HS-27A (cell line): ENCODE data around the gene SMIM28.
"Not testable (repeated sequence)": the region's sequence is repeated elsewhere in the genome, so short reads cannot be mapped to it uniquely, and the experiment has no call there.

ENCODE experiments used
- DNase-seq: peaks from one replicate; pipeline ENCODE4 v3.0.0-alpha.2; 2012; ENCODE audit warnings: low read depth, missing footprints

SMIM28 gene

DNA sequence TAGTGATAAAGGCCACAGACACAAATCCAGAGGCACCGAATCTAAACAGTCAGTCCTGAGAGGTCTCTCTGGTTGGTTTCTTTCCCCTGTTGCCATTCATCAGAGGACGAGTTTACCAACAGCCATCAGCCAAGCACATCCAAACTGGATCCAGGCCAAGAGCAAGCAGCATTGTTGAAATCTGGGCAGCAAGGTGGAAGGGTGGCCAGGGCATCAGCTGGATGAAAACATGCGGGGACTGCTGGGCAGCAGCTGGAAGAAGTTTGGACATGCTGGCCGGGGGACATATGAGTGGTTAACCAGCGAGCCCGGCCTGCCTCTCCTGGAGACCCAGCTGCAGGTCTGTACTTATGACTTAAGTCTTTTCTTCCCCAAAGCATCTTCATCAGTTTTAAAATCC, at the start of gene SMIM28:
Gene SMIM28, plus strand, starts transcription at position 62 of the 400 bp plus-strand sequence. Its CDS starts 168 bp downstream, at position 230.
- no peak for DNase-seq

DNA sequence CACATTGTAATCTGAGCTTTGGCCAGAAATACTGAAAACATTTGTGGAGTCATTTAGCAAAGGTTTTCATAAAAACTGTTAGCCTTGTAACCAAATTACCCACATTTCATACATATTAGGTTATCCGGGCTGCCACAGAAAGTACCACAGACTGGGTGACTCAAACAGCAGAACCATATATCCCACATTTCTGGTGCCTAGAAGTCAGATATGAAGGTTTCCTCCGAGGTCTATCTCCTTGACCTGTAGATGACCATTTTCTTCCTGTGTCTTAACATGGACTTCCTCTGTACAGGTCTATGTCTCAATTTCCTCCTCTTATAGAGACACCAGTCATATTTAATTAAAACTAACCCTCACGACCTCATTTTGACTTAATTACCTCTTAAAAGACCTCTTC, 49.5 kb upstream of the SMIM28 start:
- DNase-seq = no peak

DNA sequence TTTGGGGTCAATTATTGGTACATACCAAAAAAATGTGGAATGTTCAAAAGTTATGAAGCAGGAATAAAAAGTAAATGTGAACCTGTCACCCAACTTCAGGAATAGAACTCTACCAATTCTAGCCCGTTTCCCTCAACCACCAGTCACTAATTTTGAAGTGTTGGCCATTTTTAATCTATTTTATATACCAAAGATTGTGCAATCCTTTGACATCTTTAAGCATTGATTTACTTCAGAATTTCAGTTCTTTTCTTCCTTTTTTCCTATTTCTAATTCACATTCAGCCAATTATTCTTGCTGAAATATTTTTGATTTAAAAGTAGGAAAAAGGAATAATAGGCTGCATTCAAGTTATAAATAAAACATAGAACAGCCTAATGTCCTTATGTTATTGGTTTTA, 46.9 kb upstream of the SMIM28 start:
- DNase-seq = no peak

DNA sequence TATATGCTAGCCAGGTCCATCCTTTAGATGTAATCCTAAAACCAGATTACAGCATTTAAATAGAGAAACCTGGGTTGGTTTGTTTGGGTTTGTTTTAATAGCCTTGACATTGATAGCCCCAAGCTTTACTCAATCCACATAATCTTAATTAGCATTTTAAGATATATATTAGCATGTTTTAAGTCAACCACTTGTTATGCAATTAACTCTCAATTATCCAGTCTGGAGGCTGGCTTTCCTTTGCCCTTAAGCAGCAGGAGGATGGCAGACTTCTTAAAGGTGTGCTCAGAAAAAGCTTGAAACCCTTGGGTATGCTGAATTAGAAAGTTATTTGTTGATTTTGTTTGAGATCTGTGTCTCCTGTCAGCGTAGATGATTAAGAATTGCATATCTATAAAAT, 46.3 kb upstream of the SMIM28 start:
- DNase-seq = no peak

- no peak for DNase-seq
These were observed 45.7 kb upstream of the SMIM28 start for GRCh38 chr6:138331984-138332383.

- no peak for DNase-seq
These were observed 43.7 kb upstream of the SMIM28 start for GRCh38 chr6:138334000-138334399.

- DNase-seq = no peak
These were observed 42.7 kb upstream of the SMIM28 start for GRCh38 chr6:138334963-138335362.

DNA sequence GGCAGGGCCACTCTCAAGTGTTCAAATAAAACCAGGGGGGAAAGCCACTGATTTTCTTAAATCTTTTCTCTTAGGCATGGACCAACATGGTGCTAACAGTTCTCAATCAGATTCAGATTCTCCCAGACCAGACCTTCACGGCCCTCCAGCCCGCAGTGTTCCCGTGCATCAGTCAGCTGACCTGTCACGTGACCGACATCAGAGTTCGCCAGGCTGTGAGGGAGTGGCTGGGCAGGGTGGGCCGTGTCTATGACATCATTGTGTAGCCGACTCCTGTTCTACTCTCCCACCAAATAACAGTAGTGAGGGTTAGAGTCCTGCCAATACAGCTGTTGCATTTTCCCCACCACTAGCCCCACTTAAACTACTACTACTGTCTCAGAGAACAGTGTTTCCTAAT, 41.5 kb upstream of the SMIM28 start:
- DNase-seq = no peak

DNA sequence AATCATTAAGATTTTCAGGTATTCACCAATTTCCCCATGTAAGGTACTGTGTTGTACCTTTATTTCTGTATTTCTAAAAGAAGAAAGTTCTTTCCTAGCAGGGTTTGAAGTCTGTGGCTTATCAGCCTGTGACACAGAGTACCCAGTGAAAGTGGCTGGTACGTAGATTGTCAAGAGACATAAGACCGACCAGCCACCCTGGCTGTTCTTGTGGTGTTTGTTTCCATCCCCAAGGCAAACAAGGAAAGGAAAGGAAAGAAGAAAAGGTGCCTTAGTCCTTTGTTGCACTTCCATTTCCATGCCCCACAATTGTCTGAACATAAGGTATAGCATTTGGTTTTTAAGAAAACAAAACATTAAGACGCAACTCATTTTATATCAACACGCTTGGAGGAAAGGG, 40.6 kb upstream of the SMIM28 start:
- no peak for DNase-seq

DNA sequence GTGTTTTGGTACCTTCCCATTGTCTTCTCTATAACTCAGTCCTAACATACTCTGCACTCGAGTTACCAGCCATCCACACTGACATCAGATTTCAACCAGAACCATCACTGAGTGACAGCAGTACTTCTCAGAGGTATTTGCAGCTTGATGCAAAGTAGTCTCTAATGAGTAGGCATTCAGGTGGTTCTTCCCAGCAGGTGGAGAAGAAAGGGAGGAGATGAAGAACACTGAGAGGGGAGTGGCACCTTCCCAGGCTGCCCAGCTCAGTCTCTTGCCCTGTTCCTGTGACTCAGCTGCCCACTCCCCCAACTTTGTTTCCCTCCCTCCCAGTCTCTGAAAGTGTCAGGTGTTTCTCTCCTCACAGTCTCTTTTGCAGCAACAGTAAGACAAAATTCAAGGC, 38.7 kb upstream of the SMIM28 start:
- no peak for DNase-seq

- DNase-seq = no peak
These were observed 36.5 kb upstream of the SMIM28 start for GRCh38 chr6:138341176-138341575.

- DNase-seq = no peak
These were observed 34.6 kb upstream of the SMIM28 start for GRCh38 chr6:138343112-138343511.

- DNase-seq = no peak
These were observed 32.0 kb upstream of the SMIM28 start for GRCh38 chr6:138345565-138346285.

DNA sequence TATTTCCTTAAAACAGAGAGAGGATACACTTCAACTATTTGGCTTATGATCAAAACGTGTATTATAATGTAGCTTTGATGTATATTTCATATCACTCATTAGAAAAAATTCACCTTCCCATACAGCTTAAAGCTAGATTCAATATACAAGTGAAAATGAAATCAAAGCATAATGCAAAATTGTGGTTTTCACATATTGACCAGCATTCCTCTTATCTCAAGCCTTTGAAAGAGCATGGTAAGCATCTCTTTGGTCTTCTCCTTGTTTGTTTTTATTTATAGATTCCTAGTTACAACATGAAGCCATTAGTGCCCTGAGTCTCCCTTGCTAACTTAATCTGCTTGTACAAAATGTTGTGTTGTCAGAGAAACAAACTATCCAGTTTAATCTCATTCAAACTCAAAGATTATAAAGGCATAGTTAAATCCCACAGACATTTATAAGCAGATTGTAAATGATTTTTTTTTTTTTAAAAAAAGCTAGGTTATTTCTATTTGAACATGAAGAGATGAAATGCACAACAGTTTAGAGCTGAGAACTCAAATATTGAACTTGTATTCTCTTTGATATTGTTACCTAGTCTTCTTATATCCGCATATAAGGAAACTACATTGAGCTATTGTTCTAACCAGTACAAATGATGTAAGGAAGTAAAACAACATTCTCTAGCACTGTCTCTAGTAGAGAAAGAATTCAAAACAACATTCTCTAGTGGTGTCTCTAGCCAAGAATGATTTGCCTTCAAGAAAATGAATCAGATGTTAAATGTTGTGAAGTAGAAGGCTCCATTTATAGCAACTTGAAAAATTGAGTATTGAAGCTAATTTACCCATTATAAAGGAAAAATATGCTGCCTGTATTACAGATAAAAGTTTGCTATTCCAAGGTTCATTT, 31.2 kb upstream of the SMIM28 start:
- no peak for DNase-seq

GRCh38 chr6:138347864-138348263, 29.8 kb upstream of the SMIM28 start:
- DNase-seq = no peak

GRCh38 chr6:138349891-138350290, 27.8 kb upstream of the SMIM28 start:
- DNase-seq = no peak

DNA sequence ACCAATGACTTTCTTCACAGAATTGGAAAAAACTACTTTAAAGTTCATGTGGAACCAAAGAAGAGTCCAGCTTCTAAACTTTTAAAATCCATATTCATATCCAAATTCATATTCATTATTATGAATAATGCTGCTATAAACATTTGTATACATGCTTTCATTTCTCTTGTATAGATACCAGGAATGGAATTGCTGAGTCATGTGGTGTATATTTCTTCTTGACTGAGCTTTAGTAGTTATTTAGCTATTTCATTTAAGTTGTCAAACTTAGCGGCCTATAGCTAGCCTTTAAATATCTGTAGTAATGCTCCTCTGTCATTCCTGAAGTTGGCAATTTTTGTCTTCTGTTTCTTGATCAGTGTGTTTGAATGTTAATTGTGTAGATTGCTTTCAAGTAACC, 19.8 kb upstream of the SMIM28 start:
- no peak for DNase-seq

DNA sequence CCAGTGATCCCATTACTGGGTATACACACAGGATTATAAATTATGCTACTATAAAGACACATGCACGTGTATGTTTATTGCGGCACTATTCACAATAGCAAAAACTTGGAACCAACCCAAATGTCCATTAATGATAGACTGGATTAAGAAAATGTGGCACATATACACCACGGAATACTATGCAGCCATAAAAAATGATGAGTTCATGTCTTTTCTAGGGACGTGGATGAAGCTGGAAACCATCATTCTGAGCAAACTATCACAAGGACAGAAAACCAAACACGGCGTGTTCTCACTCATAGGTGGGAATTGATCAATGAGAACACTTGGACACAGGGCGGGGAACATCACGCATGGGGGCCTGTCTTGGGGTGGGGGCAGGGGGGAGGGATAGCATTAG, 9.0 kb upstream of the SMIM28 start:
- DNase-seq = not testable (repeated sequence)

DNA sequence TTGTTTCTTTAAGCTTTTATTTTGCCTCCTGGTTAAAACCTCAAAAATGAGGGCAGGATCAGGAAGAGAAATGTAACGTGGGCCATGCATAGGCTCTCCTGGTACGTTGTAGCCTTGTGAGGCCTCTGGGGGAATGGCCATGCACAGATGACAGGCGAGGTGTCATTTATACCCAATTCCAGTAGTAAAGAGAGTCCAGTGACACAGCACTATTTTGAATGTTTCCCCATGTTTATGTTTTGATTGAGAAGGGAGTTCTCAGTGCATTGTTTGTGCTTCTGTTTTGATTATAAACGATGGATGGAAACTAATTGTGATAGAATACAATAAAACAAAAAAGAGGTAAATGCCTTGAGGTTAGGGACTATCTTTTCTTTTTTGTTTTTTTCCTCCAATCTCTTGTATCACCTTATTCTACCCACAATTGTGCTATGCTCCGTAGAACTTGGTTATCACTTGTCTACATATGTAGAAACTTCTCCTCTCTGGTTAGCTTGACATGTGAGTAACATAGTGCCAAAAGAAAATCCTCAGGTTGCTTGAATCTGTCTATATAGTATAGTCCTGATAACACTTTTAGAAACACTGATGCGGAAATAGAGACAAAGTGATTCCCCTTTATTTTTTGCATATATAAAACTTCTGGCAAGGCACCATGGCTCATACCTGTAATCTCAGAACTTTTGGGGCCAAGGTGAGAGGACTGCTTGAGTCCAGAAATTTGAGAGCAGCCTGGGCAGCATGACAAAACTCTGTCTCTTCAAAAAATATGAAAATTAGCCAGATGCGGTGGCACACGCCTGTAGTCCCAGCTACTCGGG, 6.9 kb upstream of the SMIM28 start:
- no peak for DNase-seq

DNA sequence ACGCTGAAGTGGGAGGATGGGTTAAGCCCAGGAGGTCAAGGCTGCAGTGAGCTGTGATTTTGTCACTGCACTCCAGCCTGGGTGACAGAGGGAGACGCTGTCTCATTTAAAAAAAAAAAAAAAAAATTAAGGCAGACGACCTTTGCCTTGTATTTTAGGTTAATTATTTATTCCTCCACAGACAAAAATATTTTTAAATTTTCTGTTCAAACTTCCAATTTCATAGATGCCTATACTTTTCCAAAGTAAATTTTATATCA, 6.3 kb upstream of the SMIM28 start:
- DNase-seq = no peak

DNA sequence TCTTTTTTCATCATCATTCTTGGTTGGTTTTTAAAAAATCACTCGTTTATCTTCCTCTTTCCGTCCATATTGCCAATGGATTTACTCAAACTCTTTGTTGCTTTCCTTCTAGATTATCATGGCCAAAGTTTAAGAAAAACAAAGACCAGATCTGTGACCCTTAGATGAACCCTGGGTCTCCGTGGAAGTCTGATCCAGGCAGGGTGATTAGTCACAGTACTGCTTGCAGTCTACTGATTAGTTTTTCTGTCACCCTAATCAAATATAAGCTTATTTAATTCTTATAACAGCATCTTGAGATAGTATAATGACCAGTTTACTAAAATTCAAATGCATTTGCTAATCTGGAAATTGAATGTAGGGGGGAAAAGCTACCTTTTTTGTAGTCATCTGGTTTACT, 6.0 kb upstream of the SMIM28 start:
- DNase-seq = no peak

- no peak for DNase-seq
These were observed 4.8 kb upstream of the SMIM28 start for GRCh38 chr6:138372711-138373463.
